Measurements from ENCODE around the gene EIF3K. TPM values are rescaled to one million over a fixed set of nuclear protein-coding genes. Genes with fewer than 3 reads are reported as not detected.
A peak's percentile ranks its signal among the peaks of the same experiment; 100 is the strongest.
"Not testable (repeated sequence)": the region's sequence is repeated elsewhere in the genome, so short reads cannot be mapped to it uniquely, and the experiment has no call there.

The EIF3K gene
- total RNA-seq, 4 donors from 2014 or later: 314 to 442 (median 369) TPM

DNA sequence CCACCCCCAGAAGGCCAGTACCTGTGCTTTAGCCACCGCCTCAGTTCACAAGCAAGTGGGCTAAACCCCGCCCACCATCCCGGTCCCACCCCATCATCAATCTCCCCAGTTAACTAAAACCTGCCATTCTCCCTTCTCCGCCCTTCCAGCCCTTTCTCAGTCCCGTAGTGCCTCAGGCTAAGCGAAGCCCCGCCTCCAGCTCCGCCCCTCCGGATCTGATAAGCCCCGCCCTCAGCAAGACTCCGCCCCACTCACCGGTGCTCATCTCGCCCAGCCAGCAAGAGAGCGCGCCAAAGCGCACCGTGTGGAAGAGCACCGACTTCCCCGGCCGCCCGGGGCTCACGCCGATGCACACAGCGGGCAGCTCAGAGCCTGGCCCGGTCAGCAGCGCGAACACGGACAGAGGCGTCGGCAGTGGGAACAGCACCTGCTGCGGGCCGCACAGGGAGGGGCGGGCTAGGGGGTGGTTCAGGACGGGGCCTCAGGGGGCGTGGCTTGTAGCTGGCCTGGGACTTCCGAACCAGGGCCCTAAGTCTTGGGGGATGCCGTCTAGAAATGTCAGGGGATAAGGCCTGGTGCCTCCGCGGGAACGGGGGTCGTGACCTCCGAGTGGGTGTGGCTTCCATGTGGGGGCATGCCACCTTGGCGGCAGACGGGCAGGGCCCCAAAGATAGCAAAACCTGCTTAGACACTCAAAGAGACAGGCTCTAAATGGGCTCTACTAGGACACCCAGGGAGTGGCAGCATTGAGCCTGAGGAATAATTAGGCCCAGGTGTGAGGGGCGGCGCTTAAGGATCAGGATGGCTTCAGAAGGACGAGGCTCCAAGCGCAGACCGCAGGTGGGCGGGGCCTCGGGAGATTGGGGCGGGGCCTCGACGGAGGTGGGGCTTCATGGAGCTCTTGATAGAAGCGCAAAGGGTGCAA, 22.7 kb upstream of the EIF3K start:
- TF ChIP-seq, protein P1, sequence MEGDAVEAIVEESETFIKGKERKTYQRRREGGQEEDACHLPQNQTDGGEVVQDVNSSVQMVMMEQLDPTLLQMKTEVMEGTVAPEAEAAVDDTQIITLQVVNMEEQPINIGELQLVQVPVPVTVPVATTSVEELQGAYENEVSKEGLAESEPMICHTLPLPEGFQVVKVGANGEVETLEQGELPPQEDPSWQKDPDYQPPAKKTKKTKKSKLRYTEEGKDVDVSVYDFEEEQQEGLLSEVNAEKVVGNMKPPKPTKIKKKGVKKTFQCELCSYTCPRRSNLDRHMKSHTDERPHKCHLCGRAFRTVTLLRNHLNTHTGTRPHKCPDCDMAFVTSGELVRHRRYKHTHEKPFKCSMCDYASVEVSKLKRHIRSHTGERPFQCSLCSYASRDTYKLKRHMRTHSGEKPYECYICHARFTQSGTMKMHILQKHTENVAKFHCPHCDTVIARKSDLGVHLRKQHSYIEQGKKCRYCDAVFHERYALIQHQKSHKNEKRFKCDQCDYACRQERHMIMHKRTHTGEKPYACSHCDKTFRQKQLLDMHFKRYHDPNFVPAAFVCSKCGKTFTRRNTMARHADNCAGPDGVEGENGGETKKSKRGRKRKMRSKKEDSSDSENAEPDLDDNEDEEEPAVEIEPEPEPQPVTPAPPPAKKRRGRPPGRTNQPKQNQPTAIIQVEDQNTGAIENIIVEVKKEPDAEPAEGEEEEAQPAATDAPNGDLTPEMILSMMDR (IDR thresholded peaks at IDR 0.05): no peak
- TF ChIP-seq POLR2A (IDR thresholded peaks at IDR 0.05): no peak
- Histone ChIP-seq H3K4me1 (peaks cover 0 to 4% (median 0%) of the 10 kb centered on the region in 4 donors), H3K36me3 (no peaks in the 10 kb centered on the region), H3K4me3 (peak overlapping the region in 1 of 4 donors; percentile 17), H3K27ac (no peak overlapping the region), H3K27me3 (no peaks in the 10 kb centered on the region), H3K9me3 (no peaks in the 10 kb centered on the region)
- peak in 2 of 3 donors; percentile 57 to 64 for DNase-seq

DNA sequence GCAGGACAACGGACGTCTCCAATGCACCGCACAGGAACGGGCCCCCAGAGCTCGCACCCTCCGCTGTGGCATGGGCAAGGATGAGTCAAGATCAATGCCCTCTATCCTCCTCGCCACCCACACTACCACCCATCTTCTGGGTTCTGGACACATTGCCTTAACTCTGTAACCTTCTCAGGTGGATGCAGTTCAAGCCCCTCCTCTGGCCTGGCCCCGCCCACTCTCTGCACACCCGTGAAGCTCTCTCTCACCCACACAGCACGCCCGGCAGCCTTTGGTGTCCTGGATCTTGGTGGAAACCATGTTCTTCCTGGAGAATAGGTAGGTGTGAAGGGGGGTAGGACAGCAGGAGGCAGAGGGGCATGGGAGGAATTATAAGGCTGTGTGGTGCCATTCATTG, 21.9 kb upstream of the EIF3K start:
- no peaks in the 10 kb centered on the region for H3K27me3 ChIP-seq
- H3K4me3 ChIP-seq: no peak overlapping the region
- H3K36me3 ChIP-seq: no peaks in the 10 kb centered on the region
- H3K9me3 ChIP-seq: no peaks in the 10 kb centered on the region
- TF ChIP-seq POLR2A (IDR thresholded peaks at IDR 0.05): no peak
- TF ChIP-seq, protein P1 (IDR thresholded peaks at IDR 0.05): no peak
- H3K27ac ChIP-seq: no peak overlapping the region
- H3K4me1 ChIP-seq: peaks cover 0 to 4% (median 0%) of the 10 kb centered on the region in 4 donors
- DNase-seq: no peak

DNA sequence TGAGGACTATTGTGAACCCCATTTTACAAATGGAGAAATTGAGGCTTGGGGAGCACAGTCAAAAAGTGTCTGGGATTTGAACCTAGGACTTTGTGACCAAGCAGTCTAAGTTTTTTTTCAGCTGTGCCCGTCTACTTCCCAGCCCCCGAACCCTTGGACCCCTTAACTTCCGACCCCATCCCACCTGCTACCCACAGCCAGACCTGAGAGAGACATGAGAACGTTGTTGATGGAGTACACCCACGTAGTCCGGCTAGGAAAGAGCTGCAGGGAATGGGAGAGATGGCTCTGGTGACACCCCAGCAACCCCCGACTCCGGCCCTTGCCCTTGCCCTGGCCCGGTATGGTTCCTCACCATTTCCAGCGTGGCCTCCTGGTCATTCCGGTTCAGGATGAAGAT, 19.3 kb upstream of the EIF3K start:
- TF ChIP-seq POLR2A (IDR thresholded peaks at IDR 0.05): no peak
- TF ChIP-seq, protein P1 (IDR thresholded peaks at IDR 0.05): no peak
- no peak for DNase-seq
- Histone ChIP-seq H3K9me3 (no peaks in the 10 kb centered on the region), H3K4me1 (peaks cover 0 to 4% (median 0%) of the 10 kb centered on the region in 4 donors), H3K27me3 (no peaks in the 10 kb centered on the region), H3K27ac (no peak overlapping the region), H3K4me3 (no peak overlapping the region), H3K36me3 (no peaks in the 10 kb centered on the region)

DNA sequence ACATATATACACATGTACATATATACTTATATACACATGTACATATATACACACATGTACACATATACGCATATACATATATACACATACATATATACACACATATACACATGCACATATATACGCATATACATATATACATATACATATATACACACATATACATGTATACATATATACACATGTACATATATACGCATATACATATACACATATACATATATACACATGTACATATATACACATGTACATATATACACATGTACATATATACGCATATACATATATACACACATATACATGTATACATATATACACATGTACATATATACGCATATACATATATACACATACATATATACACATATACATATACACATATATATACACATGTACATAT, 16.1 kb upstream of the EIF3K start:
- DNase-seq, H3K4me1 ChIP-seq, H3K9me3 ChIP-seq, H3K27ac ChIP-seq, H3K27me3 ChIP-seq, H3K4me3 ChIP-seq, H3K36me3 ChIP-seq: not testable (repeated sequence)

DNA sequence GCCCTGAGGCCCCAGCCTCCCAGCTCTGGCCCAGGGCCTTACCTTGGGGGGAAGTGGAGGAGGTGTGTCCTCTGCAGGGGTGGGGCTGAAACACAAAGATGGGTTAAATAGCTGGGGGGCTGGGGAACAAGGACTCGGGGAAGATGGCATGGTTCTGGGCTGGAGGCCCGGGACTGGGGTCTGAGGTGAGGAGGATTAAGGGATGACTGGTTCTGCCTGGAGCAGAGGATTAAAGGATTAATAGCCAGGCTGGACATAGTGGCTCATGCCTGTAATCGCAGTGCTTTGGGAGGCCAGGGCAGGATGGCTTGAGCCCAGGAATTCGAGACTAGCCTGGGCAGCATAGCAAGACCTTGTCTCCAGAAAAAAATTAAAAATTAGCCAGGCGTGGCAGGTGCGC, 12.9 kb upstream of the EIF3K start:
- no peak overlapping the region for H3K4me3 ChIP-seq
- no peaks in the 10 kb centered on the region for H3K4me1 ChIP-seq
- no peak for DNase-seq
- H3K27me3 ChIP-seq: no peaks in the 10 kb centered on the region
- H3K36me3 ChIP-seq: no peaks in the 10 kb centered on the region
- H3K27ac ChIP-seq: no peak overlapping the region
- no peaks in the 10 kb centered on the region for H3K9me3 ChIP-seq
- TF ChIP-seq, protein P1 (IDR thresholded peaks at IDR 0.05): no peak
- TF ChIP-seq POLR2A (IDR thresholded peaks at IDR 0.05): no peak

DNA sequence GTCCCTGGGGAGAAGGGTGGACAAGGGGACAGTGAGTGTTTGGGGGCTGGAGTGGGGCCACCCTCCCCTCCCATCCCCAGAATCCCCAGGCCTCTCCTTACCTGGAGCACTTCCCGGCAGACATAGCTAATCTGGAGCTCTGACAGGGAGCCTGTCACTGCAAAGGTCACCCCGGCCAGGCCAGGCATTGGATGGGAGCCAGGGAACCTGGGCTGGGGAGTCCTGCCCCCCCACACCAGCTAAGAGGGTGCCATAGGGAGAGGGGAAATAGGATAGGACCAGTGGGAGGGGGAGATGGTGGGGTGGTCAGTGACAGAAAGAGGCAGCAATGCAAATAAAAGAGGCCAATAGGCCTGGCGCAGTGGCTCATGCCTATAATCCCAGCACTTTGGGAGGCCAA, 4.7 kb upstream of the EIF3K start:
- H3K4me1 ChIP-seq: peaks cover 0 to 13% (median 0%) of the 10 kb centered on the region in 4 donors
- no peaks in the 10 kb centered on the region for H3K27me3 ChIP-seq
- DNase-seq: no peak
- TF ChIP-seq POLR2A (IDR thresholded peaks at IDR 0.05): no peak
- TF ChIP-seq, protein P1 (IDR thresholded peaks at IDR 0.05): no peak
- no peaks in the 10 kb centered on the region for H3K36me3 ChIP-seq
- H3K9me3 ChIP-seq: no peaks in the 10 kb centered on the region
- no peak overlapping the region for H3K27ac ChIP-seq
- no peak overlapping the region for H3K4me3 ChIP-seq
